Activated CD4-positive, CD25-positive, alpha-beta regulatory T cell treated with anti-CD3 and anti-CD28 coated beads, Interleukin-2, amount 50 U/mL, for 24 hours (primary cell): ENCODE measurements around the gene PITPNM2.
A peak's percentile ranks its signal among the peaks of the same experiment; 100 is the strongest.

Experiments
- ATAC-seq, 2 donors: fragments of 150-1000 bp; cut with Tn5 transposase; one replicate each; pipeline ENCODE4 v1.10.0; 2021; ENCODE audit warnings: mild to moderate bottlenecking in 1 of 2, moderate library complexity in 1 of 2

PITPNM2 gene

DNA sequence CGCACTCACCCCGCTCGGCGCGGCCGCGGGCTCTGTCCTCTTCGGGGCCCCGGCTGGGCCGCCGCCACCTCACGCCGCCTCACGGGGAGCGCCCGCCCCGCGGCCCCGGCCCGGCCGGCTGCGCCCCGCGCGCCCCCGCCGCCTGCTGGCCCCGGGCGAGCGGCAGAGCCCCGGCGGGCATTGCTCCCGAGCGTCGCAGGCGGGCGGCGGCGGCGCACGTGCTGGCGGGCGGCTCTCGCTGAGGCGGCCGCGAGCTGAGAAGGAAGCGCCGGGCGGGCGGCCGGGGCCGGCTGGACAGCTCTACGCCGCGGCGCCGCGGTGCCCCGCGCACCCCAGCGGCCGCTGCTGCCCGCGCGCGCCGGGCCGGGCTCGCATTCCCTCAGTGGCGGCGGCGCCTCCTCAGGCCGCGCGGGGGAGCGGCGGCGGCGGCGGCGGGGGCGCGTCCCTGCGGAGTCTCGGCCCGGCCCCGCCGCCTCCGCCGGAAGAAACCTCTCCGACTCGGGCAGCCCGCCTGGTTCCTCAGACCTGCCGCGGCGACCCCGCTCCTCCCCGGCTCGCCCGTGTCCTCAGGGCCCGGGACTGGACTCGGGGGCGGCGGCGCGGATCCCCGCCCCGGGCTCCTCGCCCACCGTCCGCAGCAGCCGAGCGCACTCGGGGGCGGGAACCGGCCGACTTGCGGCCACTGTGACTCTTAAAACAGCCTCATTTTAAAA lies at the start of gene PITPNM2:
TSS of gene PITPNM2 (minus strand) at position 347 of the 713 bp plus-strand sequence. CDS start 116,500 bp downstream, outside the sequence.
- peak; percentile 83 to 84 for ATAC-seq

DNA sequence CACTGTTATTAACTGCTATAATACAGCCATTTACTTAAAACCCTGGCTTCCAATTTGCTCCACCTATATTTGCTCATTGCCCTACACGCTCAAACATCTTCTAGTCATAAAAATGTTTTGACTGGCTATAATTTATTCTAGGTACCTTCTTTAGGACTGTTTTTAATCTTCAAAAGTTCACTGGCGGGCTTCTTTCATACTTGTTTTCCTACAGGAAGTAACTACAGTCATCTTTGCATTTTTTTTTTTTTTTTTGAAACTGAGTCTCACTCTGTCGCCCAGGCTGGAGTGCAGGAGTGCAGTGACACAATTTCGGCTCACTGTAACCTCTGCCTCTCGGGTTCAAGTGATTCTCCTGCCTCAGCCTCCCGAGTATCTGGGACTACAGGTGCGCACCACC lies 49.5 kb upstream of the PITPNM2 start:
- ATAC-seq = peak; percentile 84 to 88

DNA sequence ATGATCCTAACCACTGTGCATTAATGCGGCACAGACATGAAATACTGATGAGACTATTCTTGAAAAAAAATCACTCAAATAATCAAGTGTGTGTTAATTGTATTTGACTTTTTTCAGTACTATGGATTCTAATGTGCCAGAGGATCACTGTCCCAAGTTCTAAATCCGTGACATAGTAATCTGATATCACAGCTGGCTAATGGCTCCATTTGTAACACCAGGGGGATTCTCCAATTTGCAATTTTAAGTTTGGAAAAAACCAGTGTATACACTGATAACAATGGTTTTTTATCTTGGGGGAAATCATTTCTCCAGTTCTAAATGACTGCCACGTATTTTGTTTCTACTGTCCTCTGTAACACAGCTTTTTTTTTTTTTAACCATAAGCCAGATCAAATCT lies 49.0 kb upstream of the PITPNM2 start:
- ATAC-seq = no peak

DNA sequence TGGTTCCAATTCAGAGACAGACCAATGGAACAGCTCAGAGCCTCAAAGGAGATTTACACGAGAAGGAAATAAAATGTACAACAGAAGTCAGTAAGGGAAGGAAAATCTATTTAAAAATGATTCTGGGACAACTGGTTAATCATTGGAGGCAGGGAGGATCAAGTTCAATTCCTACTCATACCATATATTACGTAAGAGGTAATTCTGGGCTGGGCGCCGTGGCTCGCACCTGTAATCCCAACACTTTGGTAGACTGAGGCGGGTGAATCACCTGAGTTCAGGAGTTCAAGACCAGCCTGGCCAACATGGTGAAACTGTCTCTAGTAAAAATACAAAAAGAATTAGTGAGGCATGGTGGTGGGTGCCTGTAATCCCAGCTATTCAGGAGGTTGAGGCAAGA lies 36.7 kb upstream of the PITPNM2 start:
- ATAC-seq = no peak

DNA sequence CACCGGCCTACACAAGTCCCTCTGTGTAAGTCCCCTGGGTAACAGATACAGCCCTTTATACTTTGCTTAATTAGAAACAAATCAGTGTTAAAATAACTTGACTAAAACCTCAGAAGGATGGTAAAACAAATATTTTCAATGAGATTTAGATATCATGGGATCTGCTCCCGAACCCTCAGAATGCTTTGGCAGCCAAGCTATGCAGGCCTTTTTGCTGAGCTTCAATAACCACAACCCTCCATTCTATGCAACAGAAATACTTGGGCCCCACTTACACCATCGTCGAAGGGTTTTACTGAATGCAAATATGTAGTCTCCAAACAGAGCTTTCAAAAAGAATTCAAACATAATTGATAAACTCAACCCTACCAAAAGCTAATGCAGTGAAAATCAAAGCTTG lies 29.3 kb upstream of the PITPNM2 start:
- no peak for ATAC-seq

DNA sequence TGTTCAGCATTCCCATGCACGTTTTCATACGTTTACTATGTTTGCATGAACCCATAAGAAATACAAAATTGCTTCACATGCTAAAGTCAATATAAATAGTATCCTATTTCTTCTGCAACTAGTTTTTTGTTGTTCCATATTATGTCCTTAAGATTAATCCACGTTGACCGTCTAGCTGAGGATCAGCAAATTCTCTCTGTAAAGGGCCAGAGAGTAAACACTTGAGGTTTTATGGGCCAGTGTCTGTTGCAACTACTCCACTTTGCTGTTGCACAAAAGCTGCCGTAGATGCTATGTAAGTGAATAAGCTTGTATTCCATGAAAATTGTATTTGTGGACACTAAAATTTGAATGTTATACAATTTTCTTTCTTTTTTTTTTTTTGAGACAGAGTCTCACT lies 21.1 kb upstream of the PITPNM2 start:
- ATAC-seq = no peak

DNA sequence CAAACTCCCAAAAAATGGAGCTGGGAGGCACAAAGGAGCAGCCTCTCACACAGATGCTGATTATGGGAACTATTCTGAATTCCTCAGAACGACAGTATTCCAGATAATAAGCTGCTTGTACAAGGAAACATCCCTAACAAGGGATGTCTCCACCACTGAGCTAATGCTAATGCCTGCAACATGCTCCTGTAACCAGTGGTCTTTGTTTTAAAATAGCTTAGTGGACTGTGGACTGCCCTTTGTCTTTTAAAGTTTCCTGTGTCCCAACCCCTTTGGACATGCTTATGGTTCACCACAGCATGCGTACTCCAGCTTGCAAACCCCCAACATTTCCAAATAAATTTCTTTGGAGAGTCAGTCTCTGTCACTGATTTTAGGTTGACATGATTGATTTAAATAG lies 16.4 kb upstream of the PITPNM2 start:
- ATAC-seq = no peak

DNA sequence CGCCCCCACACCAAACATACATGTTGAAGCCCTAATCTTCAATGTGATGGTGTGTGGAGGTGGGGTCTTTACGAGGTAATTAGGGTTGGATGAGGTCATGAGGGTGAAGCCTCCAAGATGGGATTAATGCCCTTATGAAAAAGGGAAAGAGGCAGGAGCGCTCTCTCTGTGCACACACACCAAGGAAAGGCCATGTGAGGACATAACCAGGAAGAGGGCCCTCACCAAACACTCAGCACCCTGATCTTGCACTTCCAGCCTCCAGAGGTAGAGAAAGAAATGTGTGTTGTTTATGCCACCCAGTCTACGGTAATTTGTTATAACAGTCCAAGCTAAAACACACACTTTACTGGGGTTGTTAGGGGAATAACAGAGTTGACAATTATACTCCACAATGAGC lies 14.6 kb upstream of the PITPNM2 start:
- ATAC-seq = no peak

DNA sequence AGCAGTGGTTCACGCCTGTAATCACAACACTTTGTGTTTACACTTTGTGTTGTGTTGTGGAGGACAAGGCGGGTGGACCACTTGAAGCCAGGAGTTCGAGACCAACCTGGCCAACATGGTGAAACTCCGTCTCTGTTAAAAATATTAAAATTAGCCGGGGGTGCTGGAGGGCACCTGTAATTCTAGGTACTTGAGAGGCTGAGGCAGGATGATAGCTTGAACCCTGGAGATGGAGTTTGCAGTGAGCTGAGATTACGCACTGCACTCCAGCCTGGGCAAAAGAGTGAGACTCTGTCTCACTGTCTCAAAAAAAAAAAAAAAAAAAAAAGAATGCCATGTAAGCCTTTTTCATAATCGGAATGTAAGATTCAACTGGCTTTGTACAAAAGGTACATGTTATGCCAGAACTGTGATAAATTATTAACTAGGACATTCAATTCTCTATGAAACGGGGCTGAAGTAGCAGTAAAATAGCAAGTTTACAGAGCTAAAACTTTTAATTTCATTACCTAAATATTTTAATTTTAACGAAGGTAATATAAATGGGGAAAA lies 13.9 kb upstream of the PITPNM2 start:
- ATAC-seq = no peak

DNA sequence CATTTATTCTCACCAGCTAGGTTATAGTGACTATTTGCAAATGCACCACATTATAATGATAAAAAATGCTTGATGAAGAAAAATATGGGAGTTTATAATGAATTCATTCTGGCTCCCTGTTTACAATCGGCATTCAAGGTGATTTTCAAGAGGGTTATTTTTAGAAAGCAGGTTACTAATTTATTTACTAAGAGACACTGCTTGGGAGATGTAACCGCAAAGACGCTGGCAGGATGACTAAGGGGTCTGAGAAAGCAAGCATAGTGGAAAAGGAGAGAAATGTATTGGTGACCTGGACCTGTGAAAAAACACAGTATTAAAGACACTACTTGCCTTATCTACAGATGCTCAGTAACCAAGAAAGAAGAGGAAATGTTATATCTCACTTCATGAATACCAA lies 13.3 kb upstream of the PITPNM2 start:
- ATAC-seq = peak in 1 of 2 donors; percentile 13

DNA sequence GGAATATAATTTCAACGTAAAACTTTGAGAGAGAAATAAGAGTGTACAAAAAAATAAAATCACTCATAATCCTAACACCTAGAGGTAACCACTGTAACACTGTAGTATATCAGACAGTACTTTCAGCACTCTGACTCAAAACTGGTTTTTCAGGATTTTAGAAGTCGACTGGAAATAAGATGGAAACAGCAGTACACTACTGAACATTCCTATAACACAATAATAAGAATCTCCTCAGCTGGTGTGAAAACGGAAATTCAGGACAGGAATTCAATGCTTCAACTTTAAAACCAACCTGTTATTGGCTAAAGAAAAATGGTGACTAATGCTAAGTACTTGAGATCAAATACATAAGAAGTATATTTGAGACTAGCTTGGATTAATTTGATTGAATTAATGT lies 12.3 kb upstream of the PITPNM2 start:
- ATAC-seq = no peak

DNA sequence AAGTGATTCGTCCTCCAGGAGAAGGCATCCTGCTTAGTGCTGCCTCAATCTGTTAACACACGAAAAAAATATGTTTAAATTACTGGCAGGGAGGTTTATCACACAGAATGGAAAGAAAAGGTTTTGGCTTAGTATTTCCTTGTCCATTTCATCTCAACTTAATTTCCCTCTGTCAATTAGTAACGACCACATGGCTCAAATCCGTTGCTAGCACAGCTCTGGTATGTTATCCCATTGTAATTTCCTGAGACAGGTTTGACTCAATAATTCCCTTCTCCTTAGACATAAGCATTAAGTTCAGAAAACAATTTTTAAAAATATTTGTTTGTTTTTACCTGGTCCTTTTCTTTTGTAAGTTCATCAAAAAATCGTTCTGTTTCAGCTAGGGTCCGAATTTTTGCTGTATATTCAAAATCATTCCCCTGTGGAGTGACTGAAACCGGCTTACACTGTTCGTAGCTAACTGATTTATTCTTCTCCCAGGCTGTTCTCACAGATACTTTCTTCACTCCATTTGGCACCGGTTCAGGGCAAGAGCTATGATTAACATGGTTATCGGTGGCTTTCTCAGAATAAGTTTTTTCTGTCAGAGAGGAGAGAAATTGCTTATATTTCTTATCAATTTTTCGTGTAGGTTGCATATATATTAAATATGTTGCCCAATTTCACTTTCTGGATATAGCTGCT lies 10.1 kb upstream of the PITPNM2 start:
- no peak for ATAC-seq

DNA sequence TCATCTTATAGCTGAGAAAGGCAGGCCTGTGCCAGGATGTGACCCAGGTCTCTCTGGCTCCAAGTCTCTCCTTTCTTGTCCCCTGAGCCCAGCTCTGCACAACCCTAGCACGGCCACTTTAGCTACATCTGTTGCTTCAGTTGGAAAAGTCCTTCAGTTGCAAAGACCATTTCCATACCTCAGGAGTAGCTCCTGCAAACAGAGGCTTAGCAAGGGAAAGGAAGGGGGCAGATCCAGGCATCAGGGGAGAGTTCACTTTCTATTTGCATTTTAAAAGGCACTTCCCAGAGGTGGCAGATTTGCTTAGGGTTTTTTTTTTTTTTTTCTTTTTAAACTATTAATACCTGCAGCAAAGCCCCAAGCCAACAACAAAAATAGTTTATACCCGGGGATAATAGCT lies 3.0 kb upstream of the PITPNM2 start:
- no peak for ATAC-seq

DNA sequence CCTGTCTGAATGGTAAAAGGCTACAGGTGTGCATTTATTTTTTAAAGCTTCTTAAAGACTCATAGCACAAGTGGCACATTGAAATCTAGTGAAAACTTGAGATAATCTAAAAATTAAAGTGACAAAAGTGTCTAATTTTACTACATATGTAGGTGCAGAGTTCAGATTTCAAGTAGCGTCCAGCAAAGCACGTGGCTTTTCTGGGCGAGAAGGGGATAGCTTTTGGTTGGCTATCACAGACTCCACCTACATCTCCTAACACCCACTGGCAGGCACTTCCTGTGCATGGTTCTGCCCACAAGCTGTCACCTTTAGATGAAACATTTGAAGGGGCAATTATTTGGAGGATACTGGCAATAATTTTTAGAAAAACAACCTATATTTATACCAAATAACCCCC lies 1.9 kb upstream of the PITPNM2 start:
- no peak for ATAC-seq

DNA sequence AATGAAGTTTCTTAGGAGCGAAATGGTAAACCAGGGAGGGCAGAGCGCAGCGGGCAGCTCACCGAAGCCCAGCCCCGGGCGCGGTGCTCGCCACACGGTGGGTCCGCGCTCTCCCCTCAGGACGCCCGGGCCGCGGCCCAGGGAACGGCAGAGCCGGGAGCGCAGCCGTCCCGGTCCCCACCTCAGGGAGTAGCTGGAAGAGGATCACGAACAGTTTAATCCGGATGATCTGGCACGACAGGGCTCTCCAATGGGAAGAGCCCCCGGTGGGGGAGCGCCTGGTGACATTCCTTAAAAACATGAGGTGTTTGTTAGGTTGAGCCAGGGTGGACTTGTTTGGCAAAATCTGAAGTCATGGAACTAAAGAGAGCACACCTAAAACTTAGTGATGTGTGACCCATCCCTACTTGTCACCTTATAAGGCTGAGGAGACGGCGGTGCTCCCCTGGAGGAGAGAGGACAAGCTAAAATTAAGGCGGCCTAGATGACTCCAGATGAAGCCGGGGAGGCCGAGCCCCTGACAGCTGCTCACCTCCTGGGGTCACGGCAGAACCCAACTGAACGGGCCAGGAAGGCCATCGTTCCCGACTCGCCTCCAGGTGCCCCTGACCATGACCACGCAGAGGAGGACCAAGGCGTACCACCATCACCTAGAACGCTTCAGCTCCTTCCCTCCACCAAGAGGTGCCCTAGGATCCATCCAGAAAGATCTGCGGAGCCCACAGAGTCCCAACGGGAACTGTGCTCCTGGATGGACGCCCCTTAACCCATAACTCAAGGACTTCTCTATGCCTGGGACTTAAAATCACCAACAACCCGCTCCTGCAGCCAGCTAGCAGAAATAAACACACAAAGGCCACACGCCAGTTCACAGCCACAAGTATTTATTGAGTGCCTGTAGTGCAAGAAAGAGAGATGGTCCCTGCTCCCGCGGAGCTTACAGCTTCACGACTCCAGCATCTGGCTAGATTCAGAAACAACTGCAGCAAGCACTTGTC lies 866 bp upstream of the PITPNM2 start:
- peak in 1 of 2 donors; percentile 10 for ATAC-seq

DNA sequence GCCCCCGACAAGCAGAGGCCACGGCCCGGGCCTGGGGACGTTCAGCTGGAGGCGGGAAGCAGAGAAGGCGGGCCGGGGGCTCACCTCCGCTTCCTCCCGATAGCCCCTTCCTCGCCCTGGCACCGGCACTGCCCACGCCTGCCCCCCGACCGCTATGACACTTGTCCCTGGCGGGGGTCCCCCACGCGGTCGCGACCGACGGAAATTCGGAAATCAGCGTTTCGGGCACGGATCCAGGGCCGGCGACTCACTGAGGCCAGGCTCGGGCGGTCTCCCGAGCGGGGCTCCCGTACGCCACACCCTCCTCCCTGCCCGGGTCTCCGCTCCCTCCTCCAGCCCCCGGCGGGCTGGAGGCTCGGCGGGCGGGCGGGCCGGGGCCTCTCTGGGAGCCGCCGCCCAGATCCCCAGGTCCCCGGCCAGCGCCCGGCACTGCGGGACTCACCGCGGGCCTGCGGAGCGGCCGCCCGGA lies 581 bp downstream of the PITPNM2 start:
- ATAC-seq = peak; percentile 26 to 37

DNA sequence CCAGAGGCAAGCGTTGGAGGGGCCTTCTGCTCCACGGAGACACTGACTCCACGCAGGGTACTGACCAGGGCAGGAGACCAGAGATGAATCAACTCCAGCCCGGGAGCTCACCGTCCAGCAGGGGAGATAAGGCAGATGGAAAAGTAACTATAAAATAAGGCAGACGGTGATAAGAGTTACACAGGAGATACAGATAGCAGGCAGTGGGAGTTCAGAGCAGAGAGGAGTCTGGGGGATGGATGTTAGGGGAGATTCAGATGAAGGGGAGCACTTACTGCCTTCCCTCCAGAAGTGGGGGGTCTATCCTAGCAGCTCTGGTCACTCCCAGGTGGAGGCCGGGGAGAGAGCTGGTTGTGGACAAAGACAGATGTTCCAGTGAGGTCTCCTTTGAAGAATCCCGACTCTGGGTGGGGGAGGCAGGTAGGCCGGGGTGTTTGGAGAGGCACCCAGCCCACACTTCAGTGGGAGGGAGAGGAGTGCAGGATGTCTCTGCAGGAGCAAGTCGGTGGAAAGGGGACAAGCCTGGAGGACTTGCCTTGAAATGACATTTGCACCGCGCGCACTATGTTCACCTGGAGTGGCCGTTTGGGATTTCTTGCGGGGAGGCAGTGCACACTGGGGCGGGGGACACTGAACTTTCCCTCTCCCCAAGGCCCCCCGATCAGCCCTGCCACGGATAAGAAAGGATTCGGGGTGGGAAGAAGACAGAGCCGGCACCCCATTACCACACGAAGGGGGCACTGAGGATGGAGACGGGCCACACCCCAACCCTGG lies 1.2 kb downstream of the PITPNM2 start:
- no peak for ATAC-seq

DNA sequence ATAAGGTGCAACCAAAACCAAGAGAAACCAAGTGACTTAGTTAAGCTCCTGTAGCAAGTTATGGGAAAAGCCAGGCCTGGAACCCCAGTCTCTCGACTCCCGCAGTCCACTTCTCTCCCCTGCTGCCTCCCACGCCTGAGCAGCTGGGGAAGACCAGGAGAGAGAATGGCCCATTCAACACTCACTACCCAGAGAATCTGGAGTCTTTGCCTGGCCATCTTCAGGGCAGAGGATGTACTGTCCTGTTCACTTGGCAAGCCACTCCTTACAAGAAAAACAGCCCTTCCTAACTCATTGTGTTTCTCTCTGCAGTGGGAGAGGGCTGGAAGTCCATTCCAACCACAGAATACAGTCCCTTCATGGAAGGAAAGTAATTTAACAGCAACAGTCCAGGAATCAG lies 1.8 kb downstream of the PITPNM2 start:
- no peak for ATAC-seq

DNA sequence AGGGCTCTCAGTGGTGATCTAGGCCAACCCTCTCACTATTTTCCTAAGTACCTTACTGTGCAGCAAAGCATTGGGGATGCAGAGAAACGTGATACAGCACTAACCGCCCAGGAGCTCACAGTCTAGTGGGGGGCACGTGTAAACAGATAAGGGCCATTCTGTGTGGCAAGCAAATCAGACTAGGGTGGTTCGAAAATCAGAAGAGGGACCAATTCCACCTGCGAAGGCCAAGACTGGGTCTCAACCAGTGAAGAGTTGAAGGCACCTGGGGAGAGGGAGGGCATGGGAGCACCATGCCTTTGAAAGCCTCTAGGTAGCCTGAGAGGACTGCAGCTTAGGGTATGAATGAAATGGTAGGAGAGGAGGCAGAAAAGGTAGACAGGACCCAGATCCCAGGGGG lies 2.2 kb downstream of the PITPNM2 start:
- no peak for ATAC-seq

DNA sequence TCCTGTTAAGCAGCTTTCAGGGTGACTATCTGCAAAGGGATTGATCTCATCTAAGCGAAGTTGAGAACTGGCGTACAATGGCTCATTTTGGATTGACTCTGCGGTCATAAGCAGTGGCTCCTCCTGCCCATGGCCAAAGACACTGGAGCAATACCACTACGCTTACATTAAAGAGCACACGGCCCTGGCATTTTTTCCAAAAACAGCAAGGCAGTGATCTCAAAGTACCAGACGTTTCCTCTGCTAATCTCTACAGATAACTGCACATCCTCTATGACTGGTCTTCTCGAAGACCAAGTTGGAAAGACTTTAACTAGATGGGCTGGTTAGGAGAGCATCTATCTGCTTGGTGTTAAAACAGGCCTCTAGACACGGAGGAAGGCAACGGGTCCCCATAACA lies 2.7 kb downstream of the PITPNM2 start:
- ATAC-seq = no peak

DNA sequence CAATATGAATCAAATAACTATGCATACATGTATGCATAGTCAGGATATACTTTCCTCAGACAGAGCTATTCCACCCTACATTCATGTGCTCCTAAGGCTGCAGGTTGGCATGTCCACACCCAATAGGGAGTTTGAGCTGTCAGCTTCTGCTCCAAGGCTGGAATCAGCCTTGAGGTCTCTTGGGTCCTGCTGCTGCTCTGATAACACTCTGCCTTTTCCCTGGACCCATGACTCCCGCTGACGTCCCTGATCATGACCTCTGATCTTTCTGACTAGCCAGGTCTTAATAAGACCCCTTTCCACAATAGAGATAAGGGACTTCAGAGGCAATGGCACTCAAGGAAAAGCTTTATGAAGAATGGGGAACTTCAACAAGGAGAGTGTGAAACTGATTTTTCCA lies 5.7 kb downstream of the PITPNM2 start:
- ATAC-seq = no peak
